Measurements from ENCODE around the gene DIP2C. TPM values are rescaled to one million over a fixed set of nuclear protein-coding genes. Genes with fewer than 3 reads are reported as not detected.

Gene DIP2C
- total and polyA plus RNA-seq, 3 experiments from 2014 or later = 0.44 to 1.1 (median 0.55) TPM

DNA sequence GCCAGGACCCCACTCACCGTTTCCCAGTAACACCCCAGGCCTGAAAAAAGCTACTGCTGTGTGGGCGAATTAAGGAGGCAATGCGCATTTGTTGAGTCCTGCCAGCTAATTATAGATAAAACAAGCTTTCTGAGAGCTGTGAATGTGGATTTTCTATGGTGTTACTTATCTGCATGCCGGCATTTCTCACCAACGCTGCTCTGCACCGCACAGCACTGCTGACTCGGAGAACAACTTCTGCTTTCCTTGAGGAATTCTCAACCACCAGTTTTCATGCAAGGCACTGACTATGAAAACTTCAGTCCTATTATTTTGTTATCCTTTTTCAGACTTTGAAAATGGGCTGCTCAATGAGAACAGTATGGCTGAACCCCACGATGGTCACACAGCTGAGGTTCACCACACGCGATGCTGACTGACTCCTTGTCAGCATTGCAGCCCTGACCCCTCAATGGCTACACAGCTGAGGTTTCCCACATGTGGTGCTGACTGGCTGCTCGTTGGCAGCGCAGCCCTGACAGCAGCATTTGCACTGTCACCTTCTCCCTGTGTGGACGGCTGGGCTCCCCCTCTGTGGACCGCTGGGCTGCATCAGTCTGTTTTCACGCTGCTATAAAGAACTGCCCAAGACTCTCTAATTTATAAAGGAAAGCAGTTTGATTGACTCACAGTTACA, 190.6 kb downstream of the DIP2C start:
- no peaks in the 10 kb centered on the region for H3K27me3 ChIP-seq (ENCODE audit: insufficient read depth, low read length, poor library complexity, severe bottlenecking)
- CTCF ChIA-PET = no interaction called here
- Mint-ChIP-seq H3K9me3 (peaks cover 0 to 2% (median 0%) of the 10 kb centered on the region in 5 donors), H3K27me3 (peaks cover 15 to 29% of the 10 kb centered on the region in 2 donors), H3K4me3 (no peak overlapping the region), H3K4me1 (peaks cover 14 to 26% (median 23%) of the 10 kb centered on the region in 3 donors), H3K36me3 (no peaks in the 10 kb centered on the region), H3K27ac (no peak overlapping the region)
- H3K36me3 ChIP-seq (ENCODE audit: insufficient read depth, low read length) = no peaks in the 10 kb centered on the region
- POLR2A ChIA-PET = no interaction called here
- no peaks in the 10 kb centered on the region for H3K9me3 ChIP-seq (ENCODE audit: low read length)
- no peak overlapping the region for H3K27ac ChIP-seq (ENCODE audit: low read depth, low read length)
- H3K4me1 ChIP-seq (ENCODE audit: insufficient read depth, low read length) = peaks cover 8% of the 10 kb centered on the region
- H3K4me3 ChIP-seq (ENCODE audit: low read length) = no peak overlapping the region
- no peak for DNase-seq

DNA sequence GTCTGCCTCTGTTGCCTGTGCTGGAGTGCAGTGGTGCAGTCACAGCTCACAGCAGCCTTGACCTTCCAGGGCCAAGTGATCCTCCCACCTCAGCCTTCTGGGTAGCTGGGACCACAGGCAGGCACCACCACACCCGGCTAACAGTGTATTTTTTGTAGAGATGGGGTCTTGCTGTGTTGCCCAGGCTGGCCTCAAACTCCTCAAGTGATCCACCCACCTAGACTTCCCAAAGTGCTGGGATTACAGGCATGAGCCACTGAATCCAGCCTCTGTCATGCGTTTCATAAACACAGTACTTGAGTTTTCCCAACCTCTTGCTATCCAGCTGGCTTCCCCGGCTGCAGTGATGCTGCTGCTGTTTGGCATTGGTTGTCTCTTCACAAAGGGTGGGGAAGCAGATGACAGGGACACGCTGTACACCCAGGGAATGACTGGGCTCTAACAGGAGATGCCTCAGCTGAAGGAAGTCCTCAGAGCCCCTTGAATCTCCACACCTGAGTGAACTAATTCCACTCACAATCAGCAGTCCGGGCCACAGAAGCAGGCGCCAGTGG, 191.5 kb downstream of the DIP2C start:
- H3K27me3 ChIP-seq (ENCODE audit: insufficient read depth, low read length, poor library complexity, severe bottlenecking) = no peaks in the 10 kb centered on the region
- H3K4me1 ChIP-seq (ENCODE audit: insufficient read depth, low read length) = peaks cover 8% of the 10 kb centered on the region
- H3K36me3 ChIP-seq (ENCODE audit: insufficient read depth, low read length) = no peaks in the 10 kb centered on the region
- H3K4me3 ChIP-seq (ENCODE audit: low read length) = no peak overlapping the region
- H3K9me3 Mint-ChIP-seq = peaks cover 0 to 2% (median 0%) of the 10 kb centered on the region in 5 donors
- H3K27ac Mint-ChIP-seq = no peak overlapping the region
- ChIA-PET CTCF (no interaction called here), POLR2A (no interaction called here)
- H3K27ac ChIP-seq (ENCODE audit: low read depth, low read length) = no peak overlapping the region
- peaks cover 14 to 25% (median 21%) of the 10 kb centered on the region in 3 donors for H3K4me1 Mint-ChIP-seq
- no peak overlapping the region for H3K4me3 Mint-ChIP-seq
- H3K36me3 Mint-ChIP-seq = peaks cover 0 to 1% (median 0%) of the 10 kb centered on the region in 3 donors
- no peaks in the 10 kb centered on the region for H3K9me3 ChIP-seq (ENCODE audit: low read length)
- peaks cover 12 to 31% of the 10 kb centered on the region in 2 donors for H3K27me3 Mint-ChIP-seq
- no peak for DNase-seq

DNA sequence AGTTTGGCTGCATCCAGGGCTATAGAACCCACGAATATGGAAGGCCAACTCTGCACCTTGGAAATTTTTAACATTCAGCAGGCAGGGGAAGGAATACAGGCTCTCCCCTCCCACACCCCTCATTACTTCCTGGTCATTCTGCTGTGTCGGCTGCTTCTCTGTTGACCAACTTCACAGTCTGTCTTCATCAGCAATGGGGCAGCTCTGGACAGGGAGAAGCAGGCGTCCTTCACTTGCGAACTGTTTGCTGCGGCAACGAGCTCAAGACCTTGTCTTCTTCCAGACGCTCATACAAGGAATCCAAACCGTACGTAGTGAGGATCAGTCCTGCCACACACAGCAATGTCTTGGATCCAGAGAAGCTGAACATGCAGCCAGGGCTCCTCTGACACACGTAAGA, 192.2 kb downstream of the DIP2C start:
- POLR2A ChIA-PET = no interaction called here
- no peak overlapping the region for H3K27ac Mint-ChIP-seq
- no peak overlapping the region for H3K4me3 Mint-ChIP-seq
- peaks cover 13 to 31% of the 10 kb centered on the region in 2 donors for H3K27me3 Mint-ChIP-seq
- H3K9me3 Mint-ChIP-seq = peaks cover 0 to 2% (median 0%) of the 10 kb centered on the region in 5 donors
- Histone ChIP-seq H3K36me3 (ENCODE audit: insufficient read depth, low read length) (no peaks in the 10 kb centered on the region), H3K9me3 (ENCODE audit: low read length) (no peaks in the 10 kb centered on the region), H3K4me3 (ENCODE audit: low read length) (no peak overlapping the region), H3K27ac (ENCODE audit: low read depth, low read length) (no peak overlapping the region), H3K4me1 (ENCODE audit: insufficient read depth, low read length) (peaks cover 8% of the 10 kb centered on the region), H3K27me3 (ENCODE audit: insufficient read depth, low read length, poor library complexity, severe bottlenecking) (no peaks in the 10 kb centered on the region)
- CTCF ChIA-PET = no interaction called here
- no peak for DNase-seq
- H3K4me1 Mint-ChIP-seq = peaks cover 14 to 18% (median 16%) of the 10 kb centered on the region in 3 donors
- H3K36me3 Mint-ChIP-seq = peaks cover 0 to 1% (median 0%) of the 10 kb centered on the region in 3 donors

DNA sequence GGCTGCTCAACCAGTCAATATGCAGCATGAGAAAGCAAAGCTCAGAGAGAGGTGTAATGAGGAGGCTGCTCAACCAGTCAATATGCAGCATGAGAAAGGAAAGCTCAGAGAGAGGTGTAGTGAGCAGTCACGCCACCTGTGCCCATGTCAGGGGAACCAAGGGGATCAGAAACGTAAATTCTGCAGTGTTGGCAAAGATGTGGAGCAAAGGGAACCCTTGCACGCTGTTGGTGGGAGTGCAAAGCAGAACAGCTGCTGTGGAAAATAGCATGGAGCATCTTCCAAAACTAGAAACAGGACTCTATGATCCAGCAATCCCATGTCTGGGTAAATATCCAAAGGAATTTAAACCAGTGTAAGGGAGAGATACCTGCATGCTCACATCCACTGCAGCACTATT, 194.9 kb downstream of the DIP2C start:
- H3K9me3 Mint-ChIP-seq = peaks cover 0 to 2% (median 0%) of the 10 kb centered on the region in 5 donors
- no peak overlapping the region for H3K27ac Mint-ChIP-seq
- Histone ChIP-seq H3K4me3 (ENCODE audit: low read length) (no peak overlapping the region), H3K36me3 (ENCODE audit: insufficient read depth, low read length) (no peaks in the 10 kb centered on the region), H3K27me3 (ENCODE audit: insufficient read depth, low read length, poor library complexity, severe bottlenecking) (no peaks in the 10 kb centered on the region), H3K9me3 (ENCODE audit: low read length) (no peaks in the 10 kb centered on the region), H3K4me1 (ENCODE audit: insufficient read depth, low read length) (no peaks in the 10 kb centered on the region), H3K27ac (ENCODE audit: low read depth, low read length) (no peak overlapping the region)
- H3K36me3 Mint-ChIP-seq = peaks cover 0 to 1% (median 0%) of the 10 kb centered on the region in 3 donors
- no peaks in the 10 kb centered on the region for H3K4me1 Mint-ChIP-seq
- peaks cover 11 to 42% of the 10 kb centered on the region in 2 donors for H3K27me3 Mint-ChIP-seq
- CTCF ChIA-PET = no interaction called here
- no peak overlapping the region for H3K4me3 Mint-ChIP-seq
- POLR2A ChIA-PET = no interaction called here
- DNase-seq = no peak

DNA sequence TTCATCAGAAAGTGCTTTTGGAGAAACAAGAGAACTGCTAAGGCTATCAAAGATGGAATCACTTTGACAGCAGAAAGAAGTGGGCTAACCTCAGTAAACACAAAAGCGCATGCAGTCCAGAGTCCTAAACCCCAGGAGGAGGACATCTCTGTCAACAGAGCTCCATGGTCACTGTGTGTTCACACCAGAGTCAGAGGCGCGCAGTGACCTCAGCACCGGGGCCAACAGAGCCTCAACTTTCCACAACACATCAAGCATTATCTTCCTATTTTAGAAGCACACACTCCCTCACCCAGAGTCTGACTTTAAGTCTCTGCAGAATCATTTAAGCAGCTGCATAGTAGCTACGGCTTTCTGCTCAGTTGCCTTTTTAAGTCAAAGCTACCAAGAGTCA, 195.3 kb downstream of the DIP2C start:
- H3K4me1 ChIP-seq (ENCODE audit: insufficient read depth, low read length) = no peaks in the 10 kb centered on the region
- H3K9me3 ChIP-seq (ENCODE audit: low read length) = no peaks in the 10 kb centered on the region
- ChIA-PET CTCF (no interaction called here), POLR2A (no interaction called here)
- H3K4me3 ChIP-seq (ENCODE audit: low read length) = no peak overlapping the region
- Mint-ChIP-seq H3K4me1 (no peaks in the 10 kb centered on the region), H3K27ac (no peak overlapping the region), H3K9me3 (no peaks in the 10 kb centered on the region), H3K36me3 (peaks cover 0 to 1% (median 0%) of the 10 kb centered on the region in 3 donors), H3K27me3 (peaks cover 11 to 44% of the 10 kb centered on the region in 2 donors), H3K4me3 (no peak overlapping the region)
- no peak overlapping the region for H3K27ac ChIP-seq (ENCODE audit: low read depth, low read length)
- H3K36me3 ChIP-seq (ENCODE audit: insufficient read depth, low read length) = no peaks in the 10 kb centered on the region
- DNase-seq = no peak
- H3K27me3 ChIP-seq (ENCODE audit: insufficient read depth, low read length, poor library complexity, severe bottlenecking) = no peaks in the 10 kb centered on the region

DNA sequence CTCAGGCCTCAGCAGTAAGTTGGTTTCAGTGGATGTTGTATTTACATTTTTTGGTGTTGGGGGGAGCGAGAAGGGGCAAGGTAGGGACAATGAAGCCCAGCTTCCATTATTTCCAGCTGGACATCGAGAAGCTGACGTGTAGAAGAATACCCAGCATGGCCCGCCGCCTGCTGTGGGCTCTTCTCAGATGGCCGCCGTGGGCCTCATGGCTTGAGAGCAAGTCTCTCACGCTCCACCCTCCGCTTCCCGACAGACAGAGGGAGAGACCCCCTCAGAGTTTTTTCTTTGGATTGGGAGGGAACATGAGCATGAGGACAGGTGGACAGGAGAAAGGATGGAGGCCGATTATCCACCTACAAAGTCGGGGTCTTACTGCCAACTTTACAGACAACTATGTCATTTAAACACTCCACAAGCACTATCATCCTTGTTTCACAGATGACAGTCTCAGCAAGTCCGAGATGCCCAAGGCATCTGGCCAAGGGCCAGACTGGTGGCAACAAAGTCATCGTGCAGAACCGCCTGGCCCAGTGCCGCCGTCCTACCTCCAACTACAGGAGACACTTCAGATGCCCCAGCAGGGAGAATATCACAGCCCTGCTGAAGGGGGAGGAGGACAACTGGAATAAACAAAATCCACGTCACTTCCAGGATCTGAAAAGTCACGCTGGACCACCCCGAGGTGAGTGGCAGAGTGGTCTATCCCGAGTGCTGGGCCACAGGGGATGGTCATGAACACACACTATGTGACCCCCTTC, 195.9 kb downstream of the DIP2C start:
- no peaks in the 10 kb centered on the region for H3K4me1 ChIP-seq (ENCODE audit: insufficient read depth, low read length)
- Mint-ChIP-seq H3K27ac (no peak overlapping the region), H3K36me3 (peaks cover 0 to 1% (median 0%) of the 10 kb centered on the region in 3 donors), H3K9me3 (no peaks in the 10 kb centered on the region), H3K4me3 (no peak overlapping the region), H3K27me3 (peaks cover 11 to 46% of the 10 kb centered on the region in 2 donors), H3K4me1 (no peaks in the 10 kb centered on the region)
- no peak overlapping the region for H3K4me3 ChIP-seq (ENCODE audit: low read length)
- ChIA-PET POLR2A (no interaction called here), CTCF (no interaction called here)
- no peaks in the 10 kb centered on the region for H3K9me3 ChIP-seq (ENCODE audit: low read length)
- no peak overlapping the region for H3K27ac ChIP-seq (ENCODE audit: low read depth, low read length)
- H3K36me3 ChIP-seq (ENCODE audit: insufficient read depth, low read length) = no peaks in the 10 kb centered on the region
- no peak for DNase-seq
- H3K27me3 ChIP-seq (ENCODE audit: insufficient read depth, low read length, poor library complexity, severe bottlenecking) = no peaks in the 10 kb centered on the region

DNA sequence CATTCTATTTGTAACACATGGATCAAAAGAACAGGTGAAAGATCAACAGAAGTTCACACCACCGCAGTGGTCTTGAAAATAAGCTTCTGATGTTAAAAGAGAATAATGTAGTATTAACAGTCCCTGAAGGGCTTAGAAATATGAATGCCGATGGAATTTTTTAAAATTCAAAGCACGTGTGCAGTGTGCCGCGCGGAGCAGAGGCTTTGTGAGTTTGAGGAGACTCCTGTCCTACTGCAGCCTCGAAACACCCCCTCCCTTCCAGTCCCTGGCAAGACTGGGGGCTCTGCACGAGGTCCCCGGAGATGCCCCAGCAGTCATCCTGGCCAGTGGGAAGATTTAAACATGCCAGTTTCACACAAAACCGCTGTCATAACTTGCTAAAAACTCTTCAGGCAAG, 196.6 kb downstream of the DIP2C start:
- Histone ChIP-seq H3K27ac (ENCODE audit: low read depth, low read length) (no peak overlapping the region), H3K4me1 (ENCODE audit: insufficient read depth, low read length) (no peaks in the 10 kb centered on the region), H3K36me3 (ENCODE audit: insufficient read depth, low read length) (no peaks in the 10 kb centered on the region), H3K9me3 (ENCODE audit: low read length) (no peaks in the 10 kb centered on the region), H3K27me3 (ENCODE audit: insufficient read depth, low read length, poor library complexity, severe bottlenecking) (no peaks in the 10 kb centered on the region), H3K4me3 (ENCODE audit: low read length) (no peak overlapping the region)
- DNase-seq = no peak
- Mint-ChIP-seq H3K9me3 (no peaks in the 10 kb centered on the region), H3K27me3 (peaks cover 14 to 49% of the 10 kb centered on the region in 2 donors), H3K4me3 (no peak overlapping the region), H3K27ac (no peak overlapping the region), H3K4me1 (no peaks in the 10 kb centered on the region), H3K36me3 (peaks cover 0 to 1% (median 0%) of the 10 kb centered on the region in 3 donors)
- CTCF ChIA-PET = no interaction called here
- POLR2A ChIA-PET = no interaction called here

DNA sequence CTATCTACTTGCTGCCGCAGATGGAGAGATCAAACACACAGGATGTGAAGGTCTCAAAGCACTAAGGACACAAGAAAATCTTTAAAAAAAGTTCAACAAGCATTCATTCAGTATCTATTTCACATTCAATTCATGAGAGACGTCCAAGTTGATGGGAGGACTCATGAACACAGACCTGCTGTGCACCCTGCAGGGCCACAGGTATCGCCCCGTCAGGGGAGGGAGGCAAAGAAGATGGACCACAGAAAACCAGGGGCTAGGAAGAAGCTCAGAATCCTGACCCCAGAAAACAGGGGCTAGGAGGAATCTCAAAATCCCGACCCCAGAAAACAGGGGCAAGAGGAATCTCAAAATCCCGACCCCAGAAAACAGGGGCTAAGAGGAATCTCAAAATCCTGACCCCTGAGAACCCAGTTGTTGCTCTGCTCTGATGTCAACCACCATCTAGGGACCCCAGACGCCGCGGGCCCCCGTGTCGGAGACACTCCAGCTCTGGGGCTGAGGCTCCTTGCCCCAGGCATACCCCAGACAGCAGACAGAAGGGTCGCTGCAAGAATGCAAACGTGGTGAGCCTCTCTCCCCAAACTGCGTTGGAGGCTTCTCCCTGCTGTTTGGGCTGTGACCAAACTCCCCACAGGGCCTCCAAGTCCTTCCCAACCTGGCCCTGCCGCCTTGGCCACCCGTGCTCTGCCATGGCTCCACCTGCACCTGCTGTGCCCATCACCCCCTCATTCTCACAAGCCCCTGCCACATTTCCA, 197.6 kb downstream of the DIP2C start:
- Mint-ChIP-seq H3K4me1 (no peaks in the 10 kb centered on the region), H3K9me3 (no peaks in the 10 kb centered on the region), H3K27me3 (peaks cover 14 to 49% of the 10 kb centered on the region in 2 donors), H3K27ac (no peak overlapping the region), H3K36me3 (peaks cover 0 to 1% (median 0%) of the 10 kb centered on the region in 3 donors), H3K4me3 (no peak overlapping the region)
- Histone ChIP-seq H3K4me1 (ENCODE audit: insufficient read depth, low read length) (peaks cover under 1% of the 10 kb centered on the region), H3K27ac (ENCODE audit: low read depth, low read length) (no peak overlapping the region), H3K27me3 (ENCODE audit: insufficient read depth, low read length, poor library complexity, severe bottlenecking) (no peaks in the 10 kb centered on the region), H3K9me3 (ENCODE audit: low read length) (no peaks in the 10 kb centered on the region), H3K4me3 (ENCODE audit: low read length) (no peak overlapping the region), H3K36me3 (ENCODE audit: insufficient read depth, low read length) (no peaks in the 10 kb centered on the region)
- DNase-seq = no peak
- ChIA-PET POLR2A (no interaction called here), CTCF (no interaction called here)

Data from CD8-positive, alpha-beta memory T cell (primary cell).